Measurements from ENCODE around the gene SLC6A3. TPM values are rescaled to one million over a fixed set of nuclear protein-coding genes. Genes with fewer than 3 reads are reported as not detected.

Gene SLC6A3
- total RNA-seq, 4 donors from 2014 or later, result 0.07 to 0.15 TPM; not detected in 2

DNA sequence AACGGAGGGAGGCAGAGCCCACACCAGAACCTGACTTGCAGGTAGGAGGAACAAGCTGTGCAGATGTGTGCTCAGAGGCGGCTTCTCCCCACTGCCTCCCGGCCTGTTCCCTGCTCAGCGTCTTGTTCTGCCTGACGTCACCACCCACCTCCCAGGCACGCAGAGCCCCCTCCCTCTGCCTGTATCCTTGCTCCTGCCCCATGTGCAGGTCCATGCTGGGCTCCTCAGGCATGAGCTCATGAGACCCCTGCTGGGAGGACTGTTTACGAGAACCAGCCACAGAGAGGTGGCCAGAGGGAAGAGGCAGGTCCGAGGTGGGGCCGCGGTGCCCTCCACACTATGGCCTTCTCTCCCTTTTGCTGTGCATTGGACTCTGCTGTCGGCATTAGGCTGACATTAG is 45.5 kb downstream of the SLC6A3 start:
- no peaks in the 10 kb centered on the region for H3K4me1 ChIP-seq
- no peaks in the 10 kb centered on the region for H3K27me3 ChIP-seq
- DNase-seq, result no peak
- no peak for TF ChIP-seq POLR2A (IDR thresholded peaks at IDR 0.05)
- TF ChIP-seq, protein P1, sequence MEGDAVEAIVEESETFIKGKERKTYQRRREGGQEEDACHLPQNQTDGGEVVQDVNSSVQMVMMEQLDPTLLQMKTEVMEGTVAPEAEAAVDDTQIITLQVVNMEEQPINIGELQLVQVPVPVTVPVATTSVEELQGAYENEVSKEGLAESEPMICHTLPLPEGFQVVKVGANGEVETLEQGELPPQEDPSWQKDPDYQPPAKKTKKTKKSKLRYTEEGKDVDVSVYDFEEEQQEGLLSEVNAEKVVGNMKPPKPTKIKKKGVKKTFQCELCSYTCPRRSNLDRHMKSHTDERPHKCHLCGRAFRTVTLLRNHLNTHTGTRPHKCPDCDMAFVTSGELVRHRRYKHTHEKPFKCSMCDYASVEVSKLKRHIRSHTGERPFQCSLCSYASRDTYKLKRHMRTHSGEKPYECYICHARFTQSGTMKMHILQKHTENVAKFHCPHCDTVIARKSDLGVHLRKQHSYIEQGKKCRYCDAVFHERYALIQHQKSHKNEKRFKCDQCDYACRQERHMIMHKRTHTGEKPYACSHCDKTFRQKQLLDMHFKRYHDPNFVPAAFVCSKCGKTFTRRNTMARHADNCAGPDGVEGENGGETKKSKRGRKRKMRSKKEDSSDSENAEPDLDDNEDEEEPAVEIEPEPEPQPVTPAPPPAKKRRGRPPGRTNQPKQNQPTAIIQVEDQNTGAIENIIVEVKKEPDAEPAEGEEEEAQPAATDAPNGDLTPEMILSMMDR (IDR thresholded peaks at IDR 0.05), result no peak
- no peaks in the 10 kb centered on the region for H3K9me3 ChIP-seq
- intact Hi-C loops (cut with DNase I; ENCODE audit: low total_unique reads), result no loop called here
- no peak overlapping the region for H3K4me3 ChIP-seq
- no peaks in the 10 kb centered on the region for H3K36me3 ChIP-seq
- no peak overlapping the region for H3K27ac ChIP-seq

DNA sequence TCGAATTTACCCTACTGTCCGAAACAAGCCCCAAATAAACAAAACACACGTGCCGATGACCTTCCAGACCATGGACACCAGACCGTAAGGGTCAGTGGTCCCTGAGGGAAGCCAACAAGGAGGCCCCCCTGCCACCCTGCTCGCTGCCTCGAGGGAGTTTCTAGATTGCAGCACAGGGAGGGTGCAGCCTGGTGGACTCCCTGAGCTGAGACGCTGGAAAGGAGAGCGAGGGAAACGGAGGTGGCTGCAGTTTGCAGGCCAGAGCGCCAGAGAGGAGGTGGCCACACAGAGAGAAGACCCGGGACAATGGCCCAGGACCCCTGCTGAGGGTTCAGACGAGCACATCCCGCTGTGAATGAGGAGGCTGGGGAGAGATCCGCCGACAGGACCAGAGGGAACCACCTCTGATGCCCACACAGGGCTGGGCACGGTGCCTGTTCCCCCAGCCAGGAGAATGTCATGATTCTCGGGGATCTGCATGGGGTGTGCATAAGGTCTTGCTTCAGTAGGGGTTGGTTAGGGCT is 48.9 kb downstream of the SLC6A3 start:
- Histone ChIP-seq H3K4me3 (no peak overlapping the region), H3K9me3 (no peaks in the 10 kb centered on the region), H3K4me1 (no peaks in the 10 kb centered on the region), H3K27me3 (no peaks in the 10 kb centered on the region), H3K36me3 (no peaks in the 10 kb centered on the region), H3K27ac (no peak overlapping the region)
- TF ChIP-seq, protein P1 (IDR thresholded peaks at IDR 0.05), result no peak
- TF ChIP-seq POLR2A (IDR thresholded peaks at IDR 0.05), result no peak
- intact Hi-C loops (cut with DNase I; ENCODE audit: low total_unique reads), result no loop called here
- DNase-seq, result no peak

- no peaks in the 10 kb centered on the region for H3K4me1 ChIP-seq
- H3K9me3 ChIP-seq, result no peaks in the 10 kb centered on the region
- DNase-seq, result no peak
- intact Hi-C loops (cut with DNase I; ENCODE audit: low total_unique reads), result no loop called here
- H3K27ac ChIP-seq, result no peak overlapping the region
- H3K36me3 ChIP-seq, result no peaks in the 10 kb centered on the region
- H3K4me3 ChIP-seq, result no peak overlapping the region
- TF ChIP-seq, protein P1 (IDR thresholded peaks at IDR 0.05), result no peak
- no peak for TF ChIP-seq POLR2A (IDR thresholded peaks at IDR 0.05)
- H3K27me3 ChIP-seq, result no peaks in the 10 kb centered on the region
These were observed 50.1 kb downstream of the SLC6A3 start for GRCh38 chr5:1394881-1395860.

- Histone ChIP-seq H3K4me3 (no peak overlapping the region), H3K36me3 (no peaks in the 10 kb centered on the region), H3K27me3 (no peaks in the 10 kb centered on the region), H3K9me3 (no peaks in the 10 kb centered on the region), H3K4me1 (no peaks in the 10 kb centered on the region), H3K27ac (no peak overlapping the region)
- intact Hi-C loops (cut with DNase I; ENCODE audit: low total_unique reads), result no loop called here
- TF ChIP-seq, protein P1 (IDR thresholded peaks at IDR 0.05), result no peak
- no peak for TF ChIP-seq POLR2A (IDR thresholded peaks at IDR 0.05)
- DNase-seq, result no peak
These were observed 51.4 kb downstream of the SLC6A3 start for GRCh38 chr5:1393571-1394501.

Data from uterus (tissue), 4 donors.